Endothelial cell of umbilical vein (primary cell): ENCODE measurements around the gene TPTE2. TPM values are rescaled to one million over a fixed set of nuclear protein-coding genes. Genes with fewer than 3 reads are reported as not detected.

Experiments used
- BruUV-seq: library from RNA; stranded (reverse); fragments of 400-500 nt; replicated peaks from 2 replicates; lab custom pipeline; 2021; lab: Mats Ljungman, UMichigan
- CTCF ChIA-PET: fragments of 300-600, 350-600 bp; sonication (Branson Sonifier 250); formaldehyde crosslinking; loops from one replicate; lab custom pipeline; 2021; ENCODE audit warnings: antibody characterized with exemption, inconsistent platforms; lab: Charles Lee
- POLR2A ChIA-PET: fragments of 300-600, 350-600 bp; sonication (Branson Sonifier 250); formaldehyde crosslinking; loops from one replicate; lab custom pipeline; 2021; ENCODE audit warnings: antibody characterized with exemption, inconsistent platforms; lab: Charles Lee
- DNase-seq: peaks from one replicate; pipeline ENCODE4 v3.0.0-alpha.2; 2011; ENCODE audit warnings: low read depth, low spot score
- FAIRE-seq: peaks from 2 replicates; lab custom pipeline; 2011; peaks lifted over from hg19 to GRCh38; lab: Jason Lieb, UNC
- H2AFZ ChIP-seq: 2 replicates; pipeline ENCODE4 v1.6.0; 2012; ENCODE audit warnings: low read depth, low read length, control low read depth, inconsistent platforms
- H3K27ac ChIP-seq: 2 replicates; pipeline ENCODE4 v1.5.1; 2011; ENCODE audit warnings: low read depth, mild to moderate bottlenecking, control low read depth, low read length, moderate library complexity; ENCODE audit not compliant: insufficient read depth
- H3K27me3 ChIP-seq, 2 experiments: 2 replicates each; pipeline versions ENCODE4 v1.6.0 to v1.6.1; 2011; ENCODE audit warnings: low read length in 2 of 2, mixed read lengths in 1 of 2; ENCODE audit not compliant: control insufficient read depth in 2 of 2, insufficient read depth in 2 of 2
- H3K36me3 ChIP-seq, 2 experiments: 2 replicates in 1 of 2; 3 replicates in 1 of 2; pipeline ENCODE4 v1.5.1; 2011; ENCODE audit warnings: low read length in 2 of 2, mild to moderate bottlenecking in 1 of 2, moderate library complexity in 1 of 2; ENCODE audit not compliant: control insufficient read depth in 2 of 2, insufficient read depth in 2 of 2; ENCODE audit errors: extremely low read depth in 1 of 2
- H3K4me1 ChIP-seq: 3 replicates; pipeline ENCODE4 v1.5.1; 2011; ENCODE audit warnings: mild to moderate bottlenecking, low read length; ENCODE audit not compliant: control insufficient read depth, insufficient read depth; ENCODE audit errors: extremely low read depth
- H3K4me2 ChIP-seq: 2 replicates; pipeline ENCODE4 v1.6.1; 2011; ENCODE audit warnings: low read length, control low read depth, mixed read lengths; ENCODE audit not compliant: insufficient read depth
- H3K4me3 ChIP-seq, 3 experiments: fragments of 200-600 bp in 1 of 3; sonication (generic), shearing (Covaris generic) in 1 of 3; replicated peaks in 1 of 3; 2 replicates each; pipeline ENCODE4 v1.5.1; 2011 to 2016; ENCODE audit warnings: control low read depth in 3 of 3, low read length in 3 of 3, mild to moderate bottlenecking in 2 of 3, inconsistent platforms in 1 of 3, low read depth in 1 of 3, moderate library complexity in 1 of 3; ENCODE audit not compliant: insufficient read depth in 1 of 3
- H3K79me2 ChIP-seq: 2 replicates; pipeline ENCODE4 v1.6.0; 2012; ENCODE audit warnings: low read length, inconsistent platforms; ENCODE audit not compliant: control insufficient read depth, insufficient read depth
- H3K9ac ChIP-seq: replicated peaks from 2 replicates; pipeline ENCODE3; 2011; ENCODE audit warnings: low read length, control low read depth; ENCODE audit not compliant: insufficient read depth; ENCODE audit errors: extremely low read depth
- H3K9me1 ChIP-seq: replicated peaks from 3 replicates; pipeline ENCODE4 v1.6.0; 2011; ENCODE audit warnings: mild to moderate bottlenecking, low read length; ENCODE audit not compliant: control insufficient read depth, insufficient read depth; ENCODE audit errors: extremely low read depth
- H3K9me3 ChIP-seq: replicated peaks from 2 replicates; pipeline ENCODE4 v1.5.1; 2012; ENCODE audit warnings: low read length, inconsistent platforms; ENCODE audit not compliant: control insufficient read depth, insufficient read depth
- H4K20me1 ChIP-seq: replicated peaks from 2 replicates; pipeline ENCODE3; 2011; ENCODE audit warnings: mild to moderate bottlenecking, low read length; ENCODE audit not compliant: control insufficient read depth, insufficient read depth; ENCODE audit errors: extremely low read depth
- CTCF ChIP-seq, 2 donors: IDR thresholded peaks; 1 replicate in 1 of 2; 2 replicates in 1 of 2; pipeline ENCODE4 v1.5.1; 2011; ENCODE audit warnings: low read length in 2 of 2, mild to moderate bottlenecking in 2 of 2, moderate library complexity in 2 of 2, control low read depth in 1 of 2, inconsistent platforms in 1 of 2, low read depth in 1 of 2; ENCODE audit not compliant: insufficient read depth in 1 of 2; ENCODE audit errors: extremely low read depth in 1 of 2
- EZH2 ChIP-seq: IDR thresholded peaks from 2 replicates; pipeline ENCODE4 v1.6.1; 2012; ENCODE audit warnings: borderline replicate concordance, low read depth, mild to moderate bottlenecking, moderate library complexity, low read length, inconsistent platforms; ENCODE audit not compliant: severe bottlenecking
- FOS ChIP-seq: IDR thresholded peaks from 2 replicates; pipeline ENCODE4 v1.6.1; 2011; ENCODE audit warnings: mild to moderate bottlenecking, low read length, moderate library complexity, borderline replicate concordance; ENCODE audit not compliant: insufficient read depth
- GATA2 ChIP-seq: IDR thresholded peaks from 2 replicates; pipeline ENCODE4 v1.7.0; 2011; ENCODE audit warnings: low read depth, mild to moderate bottlenecking, moderate library complexity, mixed read lengths, low read length; ENCODE audit not compliant: insufficient read length, insufficient read depth
- JUN ChIP-seq: IDR thresholded peaks from 2 replicates; pipeline ENCODE4 v1.6.1; 2011; ENCODE audit warnings: borderline replicate concordance, low read depth; ENCODE audit not compliant: insufficient read length, insufficient read depth
- MYC ChIP-seq: IDR thresholded peaks from one replicate; pipeline ENCODE4 v1.6.1; 2011; ENCODE audit warnings: mild to moderate bottlenecking, low read depth, low read length
- POLR2A ChIP-seq: IDR thresholded peaks from 2 replicates; pipeline ENCODE4 v1.6.1; 2012; ENCODE audit warnings: low read depth, mild to moderate bottlenecking, control low read depth, low read length
- POLR2AphosphoS5 ChIP-seq: IDR thresholded peaks from 2 replicates; pipeline ENCODE4 v1.6.1; 2012; ENCODE audit warnings: low read depth, mild to moderate bottlenecking, control low read depth, low read length, moderate library complexity; ENCODE audit not compliant: insufficient read depth
- dilution Hi-C: fragments of 300-500 bp; cut with MboI; formaldehyde crosslinking; loops from one replicate; pipeline ENCODE4 v1.15.0; 2019; ENCODE audit warnings: low sequenced_read_pairs; ENCODE audit not compliant: extremely low pct_ligation_motif_present
- intact Hi-C: fragments of 100-400 bp; cut with micrococcal nuclease; formaldehyde crosslinking; loops from one replicate; pipeline ENCODE4 v1.10.0; 2022
- polyA plus RNA-seq, 4 experiments: library from polyadenylated mRNA; depleted of rRNA in 3 of 4; stranded (reverse) in 3 of 4; unstranded in 1 of 4; fragments of >200 nt; gene quantifications; 2 replicates each; pipeline versions ENCODE4 v1.2.1 to v1.2.3, GENCODE V29; 2011 to 2012; ENCODE audit warnings: missing spikeins in 1 of 4
- total RNA-seq: library from RNA; stranded (reverse); gene quantifications from 2 replicates; pipeline ENCODE4 v1.2.3, GENCODE V29; 2021
- TF ChIP-seq, protein P1 (sequence below): IDR thresholded peaks from 2 replicates; pipeline ENCODE4 v1.6.1; 2011; ENCODE audit not compliant: insufficient read depth, insufficient read length

Gene TPTE2
- total and polyA plus RNA-seq, 2 donors (not counting 3 experiments of a cell fraction or from before 2014, with no cell fraction given): not detected

DNA sequence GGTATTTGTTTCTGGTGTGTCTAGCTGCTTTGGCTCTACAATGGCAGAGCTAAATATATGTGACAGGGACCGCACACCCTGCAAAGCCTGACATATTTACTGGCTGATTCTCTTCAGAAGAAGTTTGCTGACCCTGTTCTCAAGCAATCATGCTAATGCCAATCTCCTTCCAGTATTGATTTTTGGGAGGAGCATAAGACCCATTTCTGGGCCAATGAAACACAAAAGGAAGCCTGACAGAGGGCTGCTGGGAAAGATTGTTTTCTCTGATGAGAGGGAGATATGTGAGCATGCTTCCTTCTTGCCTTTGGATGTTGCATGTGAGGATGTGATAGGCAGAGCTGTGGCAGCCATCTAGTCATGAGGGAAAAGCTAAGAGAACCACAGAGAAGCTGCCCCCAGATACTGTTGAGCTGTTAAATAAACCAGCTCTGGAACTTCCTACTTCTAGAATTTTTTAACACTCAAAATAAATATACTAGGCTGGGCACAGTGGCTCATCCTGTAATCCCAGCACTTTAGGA is 31.4 kb upstream of the TPTE2 start:
- intact Hi-C loops: no loop called here
- no TSS peak for BruUV-seq
- FAIRE-seq: no peak

More for the DNA sequence above, 31.4 kb upstream of the TPTE2 start:
- no peaks in the 10 kb centered on the region for H3K36me3 ChIP-seq
- no peak overlapping the region for H2AFZ ChIP-seq
- ChIA-PET POLR2A (no interaction called here), CTCF (interaction anchor here (1.3 kb wide), 1 partner anchor 26 kb away, joined by 5 read pairs; no protein-coding TSS in a partner anchor)
- no peaks in the 10 kb centered on the region for H3K4me1 ChIP-seq
- DNase-seq: no peak
- no peaks in the 10 kb centered on the region for H3K79me2 ChIP-seq
- H3K27me3 ChIP-seq: no peaks in the 10 kb centered on the region
- no peak overlapping the region for H3K4me3 ChIP-seq
- H3K9me1 ChIP-seq: no peaks in the 10 kb centered on the region
- no peak overlapping the region for H3K27ac ChIP-seq
- TF ChIP-seq EZH2 (no peak), POLR2AphosphoS5 (no peak), GATA2 (no peak), JUN (no peak), CTCF (IDR thresholded peaks at IDR 0.05; ENCODE audit: extremely low read depth in 1 of 2, insufficient read depth in 1 of 2, low read depth in 1 of 2, low read length in 2 of 2) (no peak), POLR2A (no peak), FOS (no peak), MYC (no peak)
- TF ChIP-seq, protein P1, sequence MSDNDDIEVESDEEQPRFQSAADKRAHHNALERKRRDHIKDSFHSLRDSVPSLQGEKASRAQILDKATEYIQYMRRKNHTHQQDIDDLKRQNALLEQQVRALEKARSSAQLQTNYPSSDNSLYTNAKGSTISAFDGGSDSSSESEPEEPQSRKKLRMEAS: no peak
- dilution Hi-C loops: no loop called here
- no peaks in the 10 kb centered on the region for H4K20me1 ChIP-seq
- H3K9ac ChIP-seq: no peak overlapping the region
- H3K9me3 ChIP-seq: no peaks in the 10 kb centered on the region
- no peak overlapping the region for H3K4me2 ChIP-seq
